GM13976 (cell line): ENCODE measurements around the gene GPHA2.
A peak's percentile ranks its signal among the peaks of the same experiment; 100 is the strongest.

Source experiments
- DNase-seq: peaks from one replicate; pipeline ENCODE4 v3.0.0; 2012; ENCODE audit warnings: low spot score
- in situ Hi-C: fragments of 300-500 bp; cut with MboI; formaldehyde crosslinking; loops from one replicate; pipeline ENCODE4 v1.12.0; 2022; ENCODE audit warnings: low sequenced_read_pairs, mixed read lengths, inconsistent platforms; ENCODE audit not compliant: unreplicated experiment
- TF ChIP-seq, protein P1 (sequence below): IDR thresholded peaks from 2 replicates; pipeline ENCODE4 v1.5.1; 2012; ENCODE audit warnings: borderline replicate concordance, mild to moderate bottlenecking; ENCODE audit not compliant: insufficient read depth; ENCODE audit errors: extremely low read depth, missing control alignments, control extremely low read depth

Gene GPHA2

DNA sequence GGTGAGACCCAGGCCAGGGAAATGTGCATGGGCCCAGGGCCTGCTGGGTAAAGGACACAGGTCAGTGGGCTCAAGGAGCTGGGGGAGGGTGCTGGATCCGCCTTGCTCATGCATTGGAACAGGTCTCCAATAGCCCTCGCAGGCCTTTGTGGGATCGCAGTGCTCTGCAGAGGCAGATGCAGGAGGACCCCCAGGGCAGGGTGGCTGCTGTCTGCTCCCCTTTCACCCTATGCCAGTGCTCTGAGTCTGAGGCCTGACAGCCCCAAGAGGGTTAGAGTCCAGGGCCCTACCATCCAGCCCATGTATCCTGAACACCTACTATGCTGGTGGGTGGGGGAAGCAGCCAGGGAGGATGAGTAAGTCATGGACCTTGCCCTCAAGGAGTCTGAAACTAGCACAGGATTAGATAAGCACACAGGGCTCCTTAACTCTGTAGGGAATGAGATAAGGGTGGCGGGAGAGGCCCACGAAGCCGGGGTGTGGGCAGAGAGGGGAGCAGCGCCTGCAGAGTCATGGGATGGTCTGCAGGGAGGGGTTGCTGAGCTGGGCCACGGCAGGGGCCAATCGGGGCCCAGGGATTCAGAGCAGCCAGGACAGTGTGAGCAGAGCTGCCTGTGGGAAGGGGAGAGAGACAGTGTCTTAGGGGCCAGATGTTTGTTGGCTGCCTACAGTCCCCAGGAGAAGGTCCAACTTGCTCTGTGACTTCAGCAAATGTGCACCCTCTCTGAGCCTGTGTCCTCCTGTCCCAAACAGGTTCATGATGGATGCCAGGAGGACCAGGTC is 46.8 kb downstream of the GPHA2 start:
- no peak for DNase-seq
- TF ChIP-seq, protein P1, sequence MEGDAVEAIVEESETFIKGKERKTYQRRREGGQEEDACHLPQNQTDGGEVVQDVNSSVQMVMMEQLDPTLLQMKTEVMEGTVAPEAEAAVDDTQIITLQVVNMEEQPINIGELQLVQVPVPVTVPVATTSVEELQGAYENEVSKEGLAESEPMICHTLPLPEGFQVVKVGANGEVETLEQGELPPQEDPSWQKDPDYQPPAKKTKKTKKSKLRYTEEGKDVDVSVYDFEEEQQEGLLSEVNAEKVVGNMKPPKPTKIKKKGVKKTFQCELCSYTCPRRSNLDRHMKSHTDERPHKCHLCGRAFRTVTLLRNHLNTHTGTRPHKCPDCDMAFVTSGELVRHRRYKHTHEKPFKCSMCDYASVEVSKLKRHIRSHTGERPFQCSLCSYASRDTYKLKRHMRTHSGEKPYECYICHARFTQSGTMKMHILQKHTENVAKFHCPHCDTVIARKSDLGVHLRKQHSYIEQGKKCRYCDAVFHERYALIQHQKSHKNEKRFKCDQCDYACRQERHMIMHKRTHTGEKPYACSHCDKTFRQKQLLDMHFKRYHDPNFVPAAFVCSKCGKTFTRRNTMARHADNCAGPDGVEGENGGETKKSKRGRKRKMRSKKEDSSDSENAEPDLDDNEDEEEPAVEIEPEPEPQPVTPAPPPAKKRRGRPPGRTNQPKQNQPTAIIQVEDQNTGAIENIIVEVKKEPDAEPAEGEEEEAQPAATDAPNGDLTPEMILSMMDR: no peak

DNA sequence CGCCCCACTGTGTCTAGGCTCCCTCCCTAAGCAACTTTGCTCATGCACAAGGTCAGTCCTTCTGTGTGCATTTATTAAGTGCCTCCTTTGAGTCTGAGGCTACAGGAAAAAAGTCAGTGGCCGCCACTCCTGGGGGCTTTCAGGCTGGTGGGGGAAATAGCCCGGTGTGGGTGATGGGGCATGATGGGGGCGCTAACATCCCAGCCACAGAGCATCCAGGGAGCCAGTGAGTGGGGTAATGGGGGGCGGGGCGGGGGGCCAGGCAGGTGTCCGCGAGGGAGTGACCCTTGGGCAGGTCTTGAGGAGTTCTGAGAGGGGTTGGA is 47.3 kb downstream of the GPHA2 start:
- no peak for DNase-seq
- TF ChIP-seq, protein P1: no peak
- in situ Hi-C loops: no loop called here

More for the DNA sequence above, 46.8 kb downstream of the GPHA2 start:
- in situ Hi-C loops: no loop called here

DNA sequence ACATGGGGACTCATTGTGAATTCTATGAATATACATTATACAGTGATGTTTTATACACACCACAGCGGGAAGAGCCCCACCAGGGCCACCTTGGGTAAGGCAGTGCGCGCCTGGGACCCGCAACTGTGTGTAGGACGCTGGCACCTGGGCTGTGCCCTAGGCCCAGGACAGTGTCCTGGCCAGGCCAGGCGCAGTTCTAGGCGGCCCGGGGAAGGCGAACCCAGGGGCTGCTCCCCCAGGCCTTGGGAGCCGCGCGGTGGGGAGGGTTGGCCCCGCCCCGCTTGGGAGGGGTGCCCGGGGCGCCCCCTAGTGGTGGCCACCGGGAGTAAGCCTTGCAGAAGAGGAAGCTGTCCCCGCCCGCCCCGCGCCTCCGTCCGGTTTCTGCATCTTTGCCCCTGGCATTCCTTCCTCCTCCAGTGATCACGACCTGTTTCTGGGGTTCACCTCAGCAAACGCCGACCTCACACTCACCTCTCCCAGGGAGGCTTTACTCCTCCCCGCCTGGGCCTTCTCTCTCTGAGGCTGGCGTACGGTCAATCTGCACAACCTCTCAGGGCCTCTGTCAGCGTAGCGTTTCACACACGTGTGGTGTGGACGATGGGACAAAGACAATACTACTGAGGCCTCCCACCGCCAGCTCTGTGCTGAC is 47.8 kb downstream of the GPHA2 start:
- in situ Hi-C loops: no loop called here
- DNase-seq: peak; percentile 94
- TF ChIP-seq, protein P1: peak; percentile 80

DNA sequence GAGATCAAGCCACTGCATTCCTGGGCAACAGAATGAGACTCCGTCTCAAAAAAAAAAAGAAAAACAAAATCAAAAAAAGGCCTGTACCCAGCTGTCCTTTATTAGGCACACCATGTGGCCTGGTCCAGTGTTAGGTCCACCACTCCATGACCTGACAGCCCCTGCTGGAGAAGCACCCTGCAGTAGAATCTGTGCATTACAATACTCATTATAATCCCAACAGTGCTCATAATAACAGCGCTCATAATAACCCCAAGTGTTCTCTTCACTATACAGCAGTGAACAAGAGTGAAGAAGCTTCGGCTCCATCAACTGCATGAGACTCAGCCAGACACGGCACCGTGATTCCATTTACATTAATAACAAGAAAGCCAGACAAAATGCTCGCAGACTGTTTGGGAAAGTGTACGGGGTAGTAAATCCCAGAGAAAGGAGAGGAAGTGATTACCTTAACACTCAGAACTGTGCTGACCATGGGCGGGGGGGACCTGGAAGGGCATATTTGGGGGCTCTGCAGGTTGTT is 48.4 kb downstream of the GPHA2 start:
- TF ChIP-seq, protein P1: no peak
- no peak for DNase-seq
- in situ Hi-C loops: no loop called here

DNA sequence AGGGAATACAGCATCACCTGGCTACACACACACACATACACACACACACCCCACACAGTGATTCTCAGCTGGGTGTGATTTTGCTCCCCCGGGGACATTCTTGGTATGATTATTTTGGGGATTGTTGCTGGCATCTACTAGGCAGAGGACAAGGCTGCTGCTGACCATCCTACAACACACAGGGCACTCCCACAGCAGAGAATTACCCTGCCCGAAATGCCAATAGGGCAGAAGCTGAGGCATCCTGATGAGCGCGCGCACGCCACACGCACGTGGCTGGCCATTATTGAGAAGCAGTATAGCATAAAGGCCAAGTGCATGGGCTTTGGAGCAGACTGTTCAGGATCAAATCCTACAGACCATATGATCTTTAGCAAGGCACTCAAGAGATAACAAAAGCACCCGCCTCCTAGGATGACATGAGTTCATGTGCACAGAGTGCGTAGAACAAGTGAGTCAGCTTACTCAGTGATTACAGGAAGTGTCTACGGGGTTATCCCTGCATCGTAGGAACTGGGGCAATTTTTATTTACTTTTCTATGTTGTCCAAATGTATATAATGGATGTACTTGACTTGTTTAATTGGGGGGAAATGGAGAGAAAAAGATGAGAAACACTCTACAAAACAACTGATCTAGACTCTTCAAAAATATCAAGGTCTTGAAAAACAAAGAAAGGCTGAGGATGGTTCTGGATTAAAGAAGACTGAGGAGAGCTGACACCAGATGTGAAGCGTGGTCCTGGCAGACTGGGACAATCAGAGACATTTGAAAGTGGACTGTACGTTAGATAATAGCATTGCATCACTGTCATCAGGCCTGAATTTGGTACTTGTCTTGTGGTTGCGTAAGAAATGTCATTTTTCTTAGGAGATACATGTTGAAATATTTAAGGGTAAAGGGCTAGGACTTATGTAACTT is 50.1 kb downstream of the GPHA2 start:
- DNase-seq: no peak
- in situ Hi-C loops: no loop called here
- TF ChIP-seq, protein P1: no peak
